Activated T-helper 2 cell treated with anti-CD3 and anti-CD28 coated beads, Interferon-gamma antibody, Interleukin-2, Interleukin-4, amounts not matched to agents 10 μg/mL and 5 μg/mL and 100 μg/mL, durations not matched to agents 14 hours and 24 hours and 36 hours (primary cell): ENCODE data around the gene C12orf56. TPM values are rescaled to one million over a fixed set of nuclear protein-coding genes. Genes with fewer than 3 reads are reported as not detected.
"Not testable (repeated sequence)": the region's sequence is repeated elsewhere in the genome, so short reads cannot be mapped to it uniquely, and the experiment has no call there.

Experiments
- DNase-seq: peaks from one replicate; pipeline ENCODE4 v3.0.0; 2021; ENCODE audit warnings: low spot score
- H3K27ac Mint-ChIP-seq: one replicate; pipeline ENCODE4 v1.8.0; 2021; ENCODE audit warnings: mixed read lengths
- H3K27me3 Mint-ChIP-seq: one replicate; pipeline ENCODE4 v1.8.0; 2021; ENCODE audit warnings: low read depth, mixed read lengths
- H3K36me3 Mint-ChIP-seq: one replicate; pipeline ENCODE4 v1.8.0; 2021; ENCODE audit warnings: low read depth, mixed read lengths
- H3K4me1 Mint-ChIP-seq: one replicate; pipeline ENCODE4 v1.8.0; 2021; ENCODE audit warnings: low read depth, mixed read lengths
- H3K4me3 Mint-ChIP-seq: one replicate; pipeline ENCODE4 v1.8.0; 2021; ENCODE audit warnings: low read depth, mild to moderate bottlenecking, moderate library complexity, mixed read lengths
- H3K9me3 Mint-ChIP-seq: one replicate; pipeline ENCODE4 v1.8.0; 2021; ENCODE audit warnings: mixed read lengths
- intact Hi-C: fragments of 100-400 bp; cut with micrococcal nuclease; formaldehyde crosslinking; loops from one replicate; pipeline ENCODE4 v1.15.1; 2023
- total RNA-seq: library from RNA; stranded (reverse); gene quantifications from 2 replicates; pipeline ENCODE4 v1.2.3, GENCODE V29; 2022

C12orf56 gene
- total RNA-seq, 1 donor from 2014 or later, result not detected

DNA sequence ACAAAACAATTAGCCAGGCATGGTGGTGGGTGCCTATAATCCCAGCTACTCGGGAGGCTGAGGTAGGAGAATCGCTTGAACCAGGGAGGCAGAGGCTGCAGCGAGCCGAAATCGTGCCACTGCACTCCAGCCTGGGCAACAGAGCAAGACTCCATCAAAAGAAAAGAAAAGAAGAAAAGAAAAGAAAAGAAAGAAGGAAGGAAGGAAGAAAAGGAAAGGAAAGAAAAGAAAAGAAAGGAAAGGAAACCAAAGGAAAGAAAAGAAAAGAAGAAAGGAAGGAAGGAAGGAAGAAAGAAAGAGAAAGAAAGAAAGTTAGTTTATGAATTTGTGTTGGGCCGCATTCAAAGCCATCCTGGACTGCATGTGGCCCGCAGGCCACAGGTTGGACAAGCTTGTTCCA, 172.9 kb downstream of the C12orf56 start:
- H3K9me3 Mint-ChIP-seq, intact Hi-C loops, DNase-seq, H3K27ac Mint-ChIP-seq, H3K27me3 Mint-ChIP-seq, H3K4me3 Mint-ChIP-seq: not testable (repeated sequence)
- Mint-ChIP-seq H3K4me1 (peaks cover 39% of the 10 kb centered on the region), H3K36me3 (peaks cover 20% of the 10 kb centered on the region)

GRCh38 chr12:64216239-64216638, 174.3 kb downstream of the C12orf56 start:
- Mint-ChIP-seq H3K36me3 (peaks cover 27% of the 10 kb centered on the region), H3K27me3 (no peaks in the 10 kb centered on the region), H3K27ac (no peak overlapping the region)

More at GRCh38 chr12:64216239-64216638, 174.3 kb downstream of the C12orf56 start:
- H3K4me1 Mint-ChIP-seq, result peaks cover 33% of the 10 kb centered on the region
- intact Hi-C loops, result no loop called here
- H3K9me3 Mint-ChIP-seq, result no peaks in the 10 kb centered on the region
- DNase-seq, result no peak
- H3K4me3 Mint-ChIP-seq, result no peak overlapping the region

Other genes with a start within 250 kb of the C12orf56 start
- gene KICS2, start 168.5 kb downstream of the C12orf56 start, total RNA-seq, result 15.3 and 16.6 TPM in 2 replicates
- gene XPOT, start 13.6 kb upstream of the C12orf56 start, total RNA-seq, result 119 and 120 TPM in 2 replicates
- 34.1 and 35.3 TPM in 2 replicates for gene TBK1, start 61.4 kb upstream of the C12orf56 start, total RNA-seq
- 35.7 and 35.8 TPM in 2 replicates for gene RASSF3, start 219.7 kb upstream of the C12orf56 start, total RNA-seq